Activated CD4-positive, alpha-beta T cell treated with anti-CD3 and anti-CD28 coated beads, Interleukin-2, amount 50 U/mL, for 48 hours (primary cell): ENCODE data around the gene TCERG1L.

Source experiments
- DNase-seq, 2 experiments: peaks; one replicate each; pipeline ENCODE4 v3.0.0-alpha.2; 2020

TCERG1L gene

DNA sequence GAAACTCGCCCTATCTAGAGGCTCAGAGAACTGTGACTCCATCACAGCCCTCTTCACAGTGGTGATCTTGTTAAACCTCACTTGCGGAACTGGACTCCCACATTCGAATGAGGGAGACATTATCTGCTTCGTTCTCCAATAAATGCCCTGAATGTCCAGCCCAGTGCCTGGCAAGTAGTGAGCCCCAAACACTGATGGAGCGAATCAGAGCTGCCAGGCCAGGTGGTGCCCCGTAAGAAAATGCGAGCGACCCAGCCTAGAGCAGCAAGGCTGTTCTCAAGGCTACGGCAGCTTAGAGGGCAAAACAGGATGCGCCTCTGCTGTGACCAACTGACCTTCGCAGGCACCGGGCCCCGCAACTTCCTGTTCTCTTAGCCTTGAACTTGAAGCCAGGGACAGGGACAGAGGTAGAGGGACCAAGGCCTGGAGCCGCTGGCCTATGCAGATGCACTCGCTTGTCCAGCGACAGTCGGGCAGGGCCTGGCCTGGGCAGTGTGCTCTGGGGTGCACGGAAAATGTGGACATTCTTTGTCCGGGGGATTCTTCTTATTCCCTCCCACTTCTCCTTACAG is 217.6 kb downstream of the TCERG1L start:
- no peak for DNase-seq

- DNase-seq: no peak
These were observed 218.2 kb downstream of the TCERG1L start for GRCh38 chr10:131093346-131093745.

GRCh38 chr10:131092876-131093275 is 218.6 kb downstream of the TCERG1L start:
- no peak for DNase-seq

- DNase-seq: no peak
These were observed 219.1 kb downstream of the TCERG1L start for GRCh38 chr10:131092386-131092785.

DNA sequence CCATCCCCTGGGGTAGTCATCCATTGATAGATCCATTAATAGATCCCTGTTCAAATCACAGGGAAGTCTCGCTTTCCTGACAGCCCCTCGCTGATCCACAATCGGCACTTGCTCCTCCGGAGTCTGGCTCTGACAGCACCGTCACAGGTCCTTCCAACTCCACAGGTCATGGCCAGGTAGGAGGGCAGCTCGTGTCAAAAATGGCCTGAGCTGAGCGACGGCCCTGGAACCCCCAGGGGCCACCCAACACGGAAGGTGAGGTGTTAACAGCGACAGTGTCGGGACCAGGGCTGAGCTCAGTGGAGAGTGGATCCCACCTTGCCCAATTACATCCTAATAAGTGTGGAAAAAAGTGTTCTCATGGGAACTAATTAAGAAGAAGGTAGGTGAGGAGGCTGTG is 219.8 kb downstream of the TCERG1L start:
- DNase-seq: no peak

DNA sequence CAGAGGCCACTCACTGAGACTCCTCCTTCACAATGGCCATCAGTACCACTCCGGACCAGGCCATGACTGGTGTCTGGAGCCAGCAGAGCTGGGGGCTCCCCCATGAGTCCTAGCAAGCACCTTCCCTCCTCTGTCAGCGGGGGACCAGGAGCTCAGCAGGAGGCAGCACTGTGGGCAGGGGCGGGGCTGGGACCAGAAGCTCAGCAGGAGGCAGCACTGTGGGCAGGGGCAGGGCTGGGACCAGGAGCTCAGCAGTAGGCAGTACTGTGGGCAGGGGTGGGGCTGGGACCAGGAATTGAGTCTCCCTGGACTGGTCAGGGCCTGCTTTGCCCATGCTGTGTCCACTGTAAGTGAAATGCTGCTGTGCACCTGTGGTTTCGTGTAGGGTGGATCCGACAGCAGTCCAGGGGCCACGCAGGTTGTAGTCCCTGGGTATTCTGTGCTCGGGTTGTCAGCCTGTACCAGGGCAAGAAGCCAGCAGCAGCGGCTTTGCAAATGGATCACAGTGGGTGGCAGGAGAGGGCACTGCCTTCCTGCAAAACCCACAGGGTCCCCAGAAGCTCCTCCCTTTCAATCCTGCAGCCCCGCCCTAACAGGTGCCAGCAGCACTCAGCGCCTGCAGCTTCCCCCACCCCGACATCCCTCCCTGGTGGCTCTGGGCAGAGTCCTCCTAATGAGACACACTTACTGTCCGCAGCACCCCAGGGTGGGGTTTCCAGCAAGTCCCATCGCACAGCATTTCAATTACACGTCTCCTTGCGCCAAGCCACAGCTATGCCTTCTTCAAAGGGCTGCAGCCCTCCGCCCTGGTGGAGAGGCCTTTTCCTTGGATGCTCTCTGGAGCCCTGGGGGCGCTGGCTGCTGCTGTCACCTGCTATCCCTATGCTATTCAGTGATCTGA is 220.5 kb downstream of the TCERG1L start:
- no peak for DNase-seq

- no peak for DNase-seq
These were observed 221.7 kb downstream of the TCERG1L start for GRCh38 chr10:131089861-131090260.

- DNase-seq: no peak
These were observed 222.4 kb downstream of the TCERG1L start for GRCh38 chr10:131089150-131089549.

- DNase-seq: no peak
These were observed 222.9 kb downstream of the TCERG1L start for GRCh38 chr10:131088619-131089018.

- no peak for DNase-seq
These were observed 223.9 kb downstream of the TCERG1L start for GRCh38 chr10:131087464-131088215.

GRCh38 chr10:131086511-131086910 is 225.0 kb downstream of the TCERG1L start:
- DNase-seq: no peak

GRCh38 chr10:131086094-131086493 is 225.4 kb downstream of the TCERG1L start:
- no peak for DNase-seq

GRCh38 chr10:131085091-131085860 is 226.2 kb downstream of the TCERG1L start:
- no peak for DNase-seq

DNA sequence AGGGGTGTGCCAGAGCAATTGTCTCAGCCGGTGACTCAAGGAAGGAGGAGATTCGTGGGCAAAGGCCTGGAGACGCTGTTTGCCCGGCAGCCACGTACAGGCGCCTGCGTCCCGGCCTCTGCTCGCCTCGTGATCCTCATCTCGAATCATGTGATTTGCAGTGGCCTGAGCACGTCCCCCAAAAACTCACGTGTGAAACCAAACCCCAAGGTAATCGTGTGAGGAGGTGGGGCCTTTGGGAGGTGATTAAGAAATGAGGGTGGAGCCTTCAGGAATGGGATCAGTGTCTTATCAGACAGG is 226.8 kb downstream of the TCERG1L start:
- DNase-seq: no peak

GRCh38 chr10:131083915-131084790 is 227.4 kb downstream of the TCERG1L start:
- peak in 1 of 2 experiments; percentile 8 for DNase-seq

DNA sequence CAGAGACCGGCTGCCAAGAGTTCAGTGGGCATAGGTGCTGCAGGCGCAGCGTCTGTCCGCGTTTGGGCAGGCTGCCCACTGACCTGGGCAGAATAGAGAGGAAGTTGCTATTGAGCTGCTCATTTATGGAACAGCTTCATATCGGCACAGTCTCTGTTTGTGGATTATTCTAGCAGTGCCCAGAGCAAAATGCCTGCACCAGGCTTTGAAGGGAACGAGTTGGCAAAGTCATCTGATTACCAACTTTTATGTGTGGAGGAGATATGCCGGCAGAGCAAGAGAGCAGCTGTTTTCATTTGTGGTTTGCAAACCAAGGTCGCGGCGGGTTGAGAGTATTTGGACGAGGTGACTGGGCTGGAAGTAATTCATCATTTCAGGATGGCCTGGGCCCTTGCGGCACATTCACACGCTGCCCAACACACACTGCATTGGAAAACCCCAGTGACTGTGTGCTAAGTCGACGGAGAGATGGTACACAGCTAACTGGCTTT is 228.5 kb downstream of the TCERG1L start:
- DNase-seq: no peak

GRCh38 chr10:131082201-131082850 is 229.2 kb downstream of the TCERG1L start:
- DNase-seq: no peak

- no peak for DNase-seq
These were observed 229.7 kb downstream of the TCERG1L start for GRCh38 chr10:131081786-131082185.

DNA sequence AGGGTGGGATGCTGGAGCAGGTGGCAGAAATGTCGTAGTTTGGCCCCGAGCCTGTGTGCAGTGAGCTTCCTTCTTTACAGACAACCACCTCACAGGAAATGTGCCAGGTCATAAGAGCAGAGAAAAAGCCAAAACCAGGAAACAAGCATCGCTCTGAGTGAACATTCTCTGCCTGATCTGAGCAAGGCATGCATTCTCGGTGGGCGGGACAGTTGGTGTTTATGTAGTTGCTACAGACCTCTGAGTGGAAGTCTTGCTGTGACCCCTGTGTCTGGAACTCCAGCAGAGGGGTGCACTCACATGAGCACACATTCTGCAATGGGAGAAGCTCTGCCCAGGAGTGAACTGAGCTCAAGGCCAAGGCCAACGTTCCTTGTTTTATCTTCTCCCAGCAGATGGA is 230.1 kb downstream of the TCERG1L start:
- no peak for DNase-seq

DNA sequence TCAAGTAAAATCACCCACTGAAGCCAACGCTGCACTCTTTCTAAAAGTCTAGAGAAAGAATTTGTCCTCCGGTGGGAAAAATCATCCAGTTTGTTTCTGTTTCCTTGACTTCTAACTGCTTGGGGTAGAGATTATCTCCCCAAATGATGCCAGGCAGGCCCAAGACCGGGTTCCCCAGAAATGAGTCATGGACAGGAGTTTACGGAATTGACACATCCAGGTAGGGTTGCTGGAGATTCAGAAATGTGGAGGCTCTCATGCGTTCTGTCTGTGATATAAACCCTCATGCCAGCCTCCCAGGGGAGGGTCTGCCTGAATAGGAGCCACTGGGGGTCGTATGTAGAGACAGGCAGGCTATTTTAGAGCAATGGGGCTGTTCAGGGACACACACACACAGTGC is 230.9 kb downstream of the TCERG1L start:
- no peak for DNase-seq

GRCh38 chr10:131079314-131079713 is 232.2 kb downstream of the TCERG1L start:
- DNase-seq: no peak
